PFSK-1 (cell line): Measurements from ENCODE around the gene SWAP70.

Experiments
- FOXP2 ChIP-seq: optimal IDR thresholded peaks from 2 replicates; pipeline ENCODE3; 2011; ENCODE audit warnings: borderline replicate concordance, control low read depth, inconsistent platforms; ENCODE audit not compliant: insufficient read depth; ENCODE audit errors: extremely low read length, extremely low read depth
- POLR2AphosphoS5 ChIP-seq: IDR thresholded peaks from 2 replicates; pipeline ENCODE4 v1.6.1; 2012; ENCODE audit warnings: low read depth, mild to moderate bottlenecking, control low read depth, low read length, moderate library complexity
- SIN3A ChIP-seq: IDR thresholded peaks from 2 replicates; pipeline ENCODE4 v1.6.1; 2012; ENCODE audit warnings: mild to moderate bottlenecking, low read length, moderate library complexity, borderline replicate concordance; ENCODE audit not compliant: insufficient read depth
- TAF1 ChIP-seq: IDR thresholded peaks from 2 replicates; pipeline ENCODE4 v1.6.1; 2012; ENCODE audit warnings: low read length, control low read depth, borderline replicate concordance; ENCODE audit not compliant: insufficient read depth
- TF ChIP-seq, protein P1 (sequence below), 2 experiments: IDR thresholded peaks; 2 replicates each; pipeline versions ENCODE4 v1.6.1 to v1.8.0; 2011 to 2012; ENCODE audit warnings: low read depth in 2 of 2, low read length in 2 of 2, control low read depth in 1 of 2, inconsistent platforms in 1 of 2, mild to moderate bottlenecking in 1 of 2, moderate library complexity in 1 of 2; ENCODE audit not compliant: insufficient read depth in 1 of 2

Gene SWAP70

DNA sequence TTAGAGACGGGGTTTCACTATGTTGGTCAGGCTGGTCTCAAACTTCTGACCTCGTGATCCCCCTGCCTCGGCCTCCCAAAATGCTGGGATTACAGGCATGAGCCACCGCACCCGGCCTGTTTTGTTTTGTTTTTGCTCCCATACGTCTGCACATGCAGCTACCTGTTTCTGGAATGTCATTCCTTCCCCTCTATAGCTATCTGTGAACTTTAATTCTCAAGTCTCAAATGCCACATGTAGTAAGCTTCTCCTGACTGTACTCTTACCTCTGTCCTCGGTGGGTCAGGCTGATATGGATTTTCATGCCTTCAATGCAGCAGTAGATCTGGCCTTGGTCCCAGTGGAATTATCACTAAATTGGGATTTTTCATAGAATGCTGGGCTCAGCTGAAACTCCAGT lies 12.4 kb upstream of the SWAP70 start:
- TF ChIP-seq TAF1, result no peak
- no peak for TF ChIP-seq POLR2AphosphoS5
- no peak for TF ChIP-seq FOXP2
- TF ChIP-seq, protein P1, sequence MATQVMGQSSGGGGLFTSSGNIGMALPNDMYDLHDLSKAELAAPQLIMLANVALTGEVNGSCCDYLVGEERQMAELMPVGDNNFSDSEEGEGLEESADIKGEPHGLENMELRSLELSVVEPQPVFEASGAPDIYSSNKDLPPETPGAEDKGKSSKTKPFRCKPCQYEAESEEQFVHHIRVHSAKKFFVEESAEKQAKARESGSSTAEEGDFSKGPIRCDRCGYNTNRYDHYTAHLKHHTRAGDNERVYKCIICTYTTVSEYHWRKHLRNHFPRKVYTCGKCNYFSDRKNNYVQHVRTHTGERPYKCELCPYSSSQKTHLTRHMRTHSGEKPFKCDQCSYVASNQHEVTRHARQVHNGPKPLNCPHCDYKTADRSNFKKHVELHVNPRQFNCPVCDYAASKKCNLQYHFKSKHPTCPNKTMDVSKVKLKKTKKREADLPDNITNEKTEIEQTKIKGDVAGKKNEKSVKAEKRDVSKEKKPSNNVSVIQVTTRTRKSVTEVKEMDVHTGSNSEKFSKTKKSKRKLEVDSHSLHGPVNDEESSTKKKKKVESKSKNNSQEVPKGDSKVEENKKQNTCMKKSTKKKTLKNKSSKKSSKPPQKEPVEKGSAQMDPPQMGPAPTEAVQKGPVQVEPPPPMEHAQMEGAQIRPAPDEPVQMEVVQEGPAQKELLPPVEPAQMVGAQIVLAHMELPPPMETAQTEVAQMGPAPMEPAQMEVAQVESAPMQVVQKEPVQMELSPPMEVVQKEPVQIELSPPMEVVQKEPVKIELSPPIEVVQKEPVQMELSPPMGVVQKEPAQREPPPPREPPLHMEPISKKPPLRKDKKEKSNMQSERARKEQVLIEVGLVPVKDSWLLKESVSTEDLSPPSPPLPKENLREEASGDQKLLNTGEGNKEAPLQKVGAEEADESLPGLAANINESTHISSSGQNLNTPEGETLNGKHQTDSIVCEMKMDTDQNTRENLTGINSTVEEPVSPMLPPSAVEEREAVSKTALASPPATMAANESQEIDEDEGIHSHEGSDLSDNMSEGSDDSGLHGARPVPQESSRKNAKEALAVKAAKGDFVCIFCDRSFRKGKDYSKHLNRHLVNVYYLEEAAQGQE (IDR thresholded peaks at IDR 0.05; ENCODE audit: insufficient read depth in 1 of 2, low read depth in 2 of 2, low read length in 2 of 2), result no peak
- TF ChIP-seq SIN3A, result no peak

DNA sequence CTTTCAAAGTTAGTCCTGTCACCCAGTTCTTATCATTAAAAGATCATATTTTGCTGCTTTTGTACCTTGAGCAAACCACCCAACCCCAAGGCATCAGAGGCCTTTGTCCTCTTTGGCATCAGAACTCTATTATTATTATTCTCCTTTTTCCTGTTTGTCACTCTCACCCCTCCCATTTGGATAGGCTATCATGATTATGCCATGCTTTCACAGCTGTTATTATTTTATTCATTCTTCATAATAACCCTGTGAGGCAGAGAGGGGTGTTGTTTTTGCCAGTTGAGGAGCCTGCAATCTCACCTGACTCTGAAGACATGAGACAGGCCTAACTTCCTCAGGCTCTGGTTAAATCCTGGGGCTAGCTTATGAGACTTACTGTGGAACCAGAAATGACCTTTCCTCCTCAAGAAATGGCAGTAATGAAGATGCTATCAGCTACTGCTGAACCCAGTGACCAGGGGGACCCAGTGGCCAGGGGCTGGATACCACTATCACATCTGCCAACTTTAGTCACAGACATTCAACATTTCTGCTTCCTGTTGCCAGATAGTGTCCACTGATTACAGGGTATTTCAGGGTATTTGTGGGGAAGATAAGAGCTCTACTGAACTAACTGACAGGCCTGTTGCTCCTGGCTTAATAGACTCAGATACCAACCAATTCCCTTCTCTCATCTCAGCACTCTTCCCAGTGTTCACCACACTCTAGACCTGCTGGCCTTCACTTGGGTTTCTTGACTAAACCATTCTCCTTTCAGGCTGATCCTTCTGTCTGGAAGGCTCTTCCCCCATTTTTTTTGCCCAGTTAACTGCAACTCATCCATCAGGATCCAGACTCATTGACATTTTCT lies 11.8 kb upstream of the SWAP70 start:
- TF ChIP-seq, protein P1 (IDR thresholded peaks at IDR 0.05; ENCODE audit: insufficient read depth in 1 of 2, low read depth in 2 of 2, low read length in 2 of 2), result no peak

DNA sequence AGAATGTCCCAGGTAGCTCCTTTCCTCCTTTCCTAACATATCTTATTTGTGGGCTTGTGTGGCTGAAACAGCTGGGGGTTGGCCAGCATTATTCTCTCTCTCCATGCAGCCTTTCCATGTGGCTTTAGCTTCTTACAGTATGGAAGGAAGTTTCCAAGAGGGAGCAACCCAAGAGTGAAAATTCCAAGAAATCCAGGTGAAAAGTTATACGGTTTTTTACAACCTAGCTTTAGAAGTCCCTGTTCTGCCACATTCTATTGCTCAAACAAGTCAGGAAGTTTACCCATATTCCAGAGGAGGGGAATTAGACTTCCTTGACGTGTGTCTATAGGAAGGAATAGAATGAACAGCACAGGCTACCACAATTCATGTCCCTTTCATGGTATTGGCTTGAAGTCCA lies 10.0 kb upstream of the SWAP70 start:
- TF ChIP-seq, protein P1 (IDR thresholded peaks at IDR 0.05; ENCODE audit: insufficient read depth in 1 of 2, low read depth in 2 of 2, low read length in 2 of 2), result no peak
- TF ChIP-seq SIN3A, result no peak
- TF ChIP-seq FOXP2, result no peak

DNA sequence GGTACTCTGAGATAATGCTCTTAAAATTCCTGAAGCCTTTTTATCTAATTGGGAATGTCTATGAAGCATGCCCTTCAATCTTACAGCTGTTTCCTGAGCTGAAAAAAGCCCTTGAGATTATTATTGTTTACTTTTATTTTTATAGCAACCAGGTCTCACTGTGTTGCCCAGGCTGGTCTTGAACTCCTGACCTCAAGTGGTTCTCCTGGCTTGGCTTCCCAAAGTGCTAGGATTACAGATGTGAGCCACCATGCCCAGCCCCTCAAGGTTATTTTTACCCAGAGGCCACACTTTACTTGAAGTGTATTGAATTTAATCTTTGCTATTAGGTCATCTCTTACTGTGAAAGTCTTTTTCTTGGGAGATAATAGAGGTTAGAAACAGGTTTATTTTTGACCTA lies 7.0 kb upstream of the SWAP70 start:
- TF ChIP-seq SIN3A (no peak), FOXP2 (no peak), TAF1 (no peak), POLR2AphosphoS5 (no peak)
- TF ChIP-seq, protein P1 (IDR thresholded peaks at IDR 0.05; ENCODE audit: insufficient read depth in 1 of 2, low read depth in 2 of 2, low read length in 2 of 2), result no peak

DNA sequence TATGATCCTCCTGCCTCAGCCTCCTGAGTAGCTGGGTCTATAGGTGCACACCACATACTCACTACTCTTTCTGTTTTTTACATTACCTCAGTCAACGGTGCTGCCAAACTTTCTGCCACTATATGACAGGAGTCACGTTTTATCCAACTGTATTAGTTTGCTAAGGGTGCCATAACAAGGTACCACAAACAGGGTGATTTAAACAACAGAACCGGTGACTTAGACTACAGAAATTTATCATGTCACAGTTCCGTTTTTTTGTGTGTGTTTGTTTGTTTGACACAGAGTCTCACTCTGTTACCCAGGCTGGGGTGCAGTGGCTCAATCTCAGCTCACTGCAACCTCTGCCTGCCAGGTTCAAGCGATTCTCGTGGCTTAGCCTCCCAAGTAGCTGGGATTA lies 6.3 kb upstream of the SWAP70 start:
- TF ChIP-seq, protein P1 (IDR thresholded peaks at IDR 0.05; ENCODE audit: insufficient read depth in 1 of 2, low read depth in 2 of 2, low read length in 2 of 2), result no peak
- TF ChIP-seq SIN3A (no peak), FOXP2 (no peak), POLR2AphosphoS5 (no peak), TAF1 (no peak)
